Left cardiac atrium (tissue), 4 donors: ENCODE results near the gene MPZ. TPM values are rescaled to one million over a fixed set of nuclear protein-coding genes. Genes with fewer than 3 reads are reported as not detected.
"Not testable (repeated sequence)": the region's sequence is repeated elsewhere in the genome, so short reads cannot be mapped to it uniquely, and the experiment has no call there.

ENCODE experiments used
- ATAC-seq, 2 donors: fragments of 200-7000 bp; cut with Tn5 transposase; one replicate each; pipeline ENCODE4 v1.9.1; 2020; ENCODE audit warnings: mild to moderate bottlenecking in 2 of 2, moderate library complexity in 2 of 2
- DNase-seq: peaks from one replicate; pipeline ENCODE4 v3.0.0-alpha.2; 2020
- intact Hi-C, 2 donors: fragments of 100-400 bp; cut with DNase I; formaldehyde crosslinking; loops; one replicate each; pipeline versions ENCODE4 v1.14.1 to v1.15.1; 2022 to 2023
- total RNA-seq, 2 donors: library from RNA; stranded (reverse); fragmentation: NEBNext Ultra II Directional; extraction: Animal tissue kit (Norgen Biotek cat#: 25700); gene quantifications; one replicate each; pipeline ENCODE4 v1.2.1, GENCODE V29; 2021
- donor health status: DM: no; HTN: yes; CAD: no.
- donor health status: DM: no; HTN: yes; CAD: no; lungs with severe emphysema.
- donor health status: DM: yes; HTN: yes; CAD: no.
- donor health status: Dilated cardiomyopathy.

MPZ gene
- total RNA-seq, 2 donors from 2014 or later, result 3.2 to 8.6 TPM

DNA sequence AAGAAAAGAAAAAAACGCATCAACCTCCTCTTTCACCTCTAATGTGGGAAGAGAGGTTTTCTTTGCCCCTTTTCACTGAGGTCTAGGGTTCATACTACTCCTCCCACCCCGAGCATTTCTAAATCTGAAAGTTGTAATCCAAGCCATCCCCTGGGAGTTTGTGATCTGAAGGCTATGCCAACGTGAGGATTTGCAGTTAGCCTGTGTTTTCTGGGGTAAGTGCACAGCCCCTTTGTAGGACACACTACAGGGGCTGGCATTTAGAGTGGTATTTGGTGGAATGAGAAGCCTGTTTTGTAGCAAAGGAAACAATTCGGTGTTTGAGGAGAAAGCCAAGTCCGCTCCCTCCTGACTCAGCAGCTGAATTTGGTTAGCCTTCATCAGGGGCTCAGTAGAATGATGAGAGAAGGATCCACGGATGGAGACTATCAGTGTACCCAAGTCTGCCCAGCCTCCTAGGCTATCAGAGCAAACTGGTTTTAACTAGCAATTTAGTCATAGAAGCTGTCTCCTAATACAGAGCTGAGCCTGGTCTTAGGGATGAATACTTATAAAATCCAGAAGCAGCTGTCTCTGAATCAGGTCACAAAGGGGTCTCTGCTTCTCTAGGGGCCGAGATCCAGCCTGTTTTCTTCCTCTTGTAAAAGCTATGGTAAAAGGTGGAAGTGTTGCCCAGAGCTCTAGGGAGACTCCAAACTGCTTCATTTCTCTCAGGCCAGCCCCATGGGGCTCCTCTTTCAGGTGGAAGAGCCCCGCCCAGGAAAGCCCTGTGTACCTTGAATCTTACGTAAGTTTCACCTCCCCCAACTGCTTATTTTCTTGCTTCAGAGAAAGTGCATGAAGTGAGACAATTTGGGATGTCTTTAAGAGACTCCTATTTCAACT, 49.1 kb downstream of the MPZ start:
- ATAC-seq (no peak), DNase-seq (no peak)
- intact Hi-C loops, result no loop called here

DNA sequence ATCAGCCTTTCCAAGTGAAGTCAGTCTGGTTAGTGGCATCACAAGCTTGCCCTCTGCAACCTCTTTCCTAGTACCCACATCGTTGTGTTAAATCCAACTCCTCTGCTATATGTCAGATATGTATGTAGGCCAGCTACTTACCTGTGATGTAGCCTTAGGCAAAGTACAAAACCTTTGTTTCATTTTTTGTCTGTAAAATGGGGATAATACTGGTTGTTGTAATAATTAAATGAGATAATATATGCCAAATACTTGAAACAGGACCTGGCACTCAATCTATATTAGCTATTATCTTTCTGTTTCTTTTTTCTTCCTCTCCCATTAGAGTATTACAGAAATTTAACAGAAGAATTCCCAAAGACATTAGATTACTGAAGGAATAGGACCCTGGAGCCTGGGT, 50.0 kb downstream of the MPZ start:
- ATAC-seq (no peak), DNase-seq (no peak)
- intact Hi-C loops, result no loop called here

DNA sequence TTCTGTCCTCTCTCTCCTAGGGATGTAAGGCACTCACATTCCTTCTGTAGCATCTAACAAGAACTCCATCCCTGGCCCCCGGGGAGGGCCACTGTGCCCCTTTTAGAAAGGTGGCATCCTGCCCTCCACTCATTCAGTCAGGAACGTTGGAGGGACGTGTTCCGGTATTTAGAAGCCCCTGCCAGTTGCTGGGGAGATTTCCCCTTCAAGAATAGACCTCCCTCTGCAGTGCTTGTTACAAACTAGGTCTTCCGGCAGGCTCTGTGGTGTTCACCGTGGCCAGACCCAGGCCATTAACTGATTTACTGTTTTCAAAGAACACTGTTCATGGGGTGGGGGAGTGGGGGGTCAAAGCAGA, 50.4 kb downstream of the MPZ start:
- ATAC-seq (no peak), DNase-seq (no peak)

DNA sequence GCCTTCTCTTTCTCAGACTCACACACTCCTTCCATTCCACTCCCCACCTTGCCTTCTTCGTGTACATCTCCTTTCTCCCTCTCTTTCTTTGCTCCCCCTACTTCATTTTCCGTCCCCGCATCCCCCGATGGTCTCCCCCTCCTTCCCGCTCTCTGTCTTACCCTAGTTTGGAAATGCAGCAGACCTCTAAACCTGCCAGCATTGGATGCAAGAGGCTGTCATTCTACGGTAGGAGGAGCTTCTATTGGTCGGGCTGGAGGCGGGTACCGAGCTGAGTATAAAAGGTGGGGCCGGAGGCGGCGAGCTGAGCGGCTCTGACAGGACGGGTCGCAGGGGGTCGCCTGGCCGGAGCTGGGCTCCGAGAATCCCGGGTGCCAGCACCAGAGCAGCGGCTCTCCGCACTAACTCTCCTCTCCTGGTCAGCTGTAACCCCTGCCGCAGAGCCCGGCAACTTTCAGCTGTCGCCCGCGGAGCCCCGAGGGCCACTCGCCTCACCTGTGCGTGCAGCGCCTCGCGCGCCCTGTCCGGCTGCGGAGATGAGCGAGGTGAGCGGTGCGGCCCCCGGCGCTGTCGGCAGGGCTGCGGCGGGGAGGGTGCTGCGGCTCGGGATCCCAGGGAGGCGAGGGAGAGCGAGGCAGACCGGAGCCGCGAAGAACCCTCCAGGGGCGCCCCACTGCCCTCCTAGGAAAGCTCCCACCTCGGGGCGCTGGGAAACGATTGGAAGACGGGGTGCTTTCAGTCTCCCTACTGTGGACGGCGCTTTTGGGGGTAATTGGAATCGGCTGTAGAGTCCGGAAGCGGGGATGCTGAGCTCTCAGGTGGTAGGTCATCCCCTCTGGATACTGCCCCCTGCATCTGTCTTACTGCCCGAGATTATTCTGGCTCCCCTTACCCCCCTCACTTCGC, 51.1 kb downstream of the MPZ start, which contains the start of gene PCP4L1:
Gene PCP4L1 (plus strand): TSS at position 307 of the 906 bp plus-strand sequence. CDS start 230 bp downstream, at position 537.
- DNase-seq (peak; percentile 40), ATAC-seq (peak; percentile 86 to 94)
- intact Hi-C loops, result no loop called here

More for the DNA sequence above, 50.4 kb downstream of the MPZ start:
- intact Hi-C loops, result no loop called here

DNA sequence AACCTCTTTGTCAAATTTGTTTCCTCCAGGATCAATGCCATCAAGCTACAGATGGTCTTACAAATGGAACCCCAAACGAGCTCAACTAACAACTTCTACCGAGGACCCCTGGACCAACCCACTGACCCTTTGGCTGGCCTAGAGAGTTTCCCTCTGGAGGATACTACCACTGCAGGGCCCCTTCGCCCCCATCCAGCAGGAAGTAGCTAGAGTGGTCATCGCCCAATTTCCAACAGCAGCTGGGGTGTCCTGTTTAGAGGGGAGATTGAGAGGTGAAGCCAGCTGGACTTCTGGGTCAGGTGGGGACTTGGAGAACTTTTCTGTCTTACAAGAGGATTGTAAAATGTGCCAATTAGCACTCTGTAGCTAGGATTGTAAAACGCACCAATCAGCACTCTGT, 52.7 kb downstream of the MPZ start:
- ATAC-seq, intact Hi-C loops, DNase-seq: not testable (repeated sequence)

DNA sequence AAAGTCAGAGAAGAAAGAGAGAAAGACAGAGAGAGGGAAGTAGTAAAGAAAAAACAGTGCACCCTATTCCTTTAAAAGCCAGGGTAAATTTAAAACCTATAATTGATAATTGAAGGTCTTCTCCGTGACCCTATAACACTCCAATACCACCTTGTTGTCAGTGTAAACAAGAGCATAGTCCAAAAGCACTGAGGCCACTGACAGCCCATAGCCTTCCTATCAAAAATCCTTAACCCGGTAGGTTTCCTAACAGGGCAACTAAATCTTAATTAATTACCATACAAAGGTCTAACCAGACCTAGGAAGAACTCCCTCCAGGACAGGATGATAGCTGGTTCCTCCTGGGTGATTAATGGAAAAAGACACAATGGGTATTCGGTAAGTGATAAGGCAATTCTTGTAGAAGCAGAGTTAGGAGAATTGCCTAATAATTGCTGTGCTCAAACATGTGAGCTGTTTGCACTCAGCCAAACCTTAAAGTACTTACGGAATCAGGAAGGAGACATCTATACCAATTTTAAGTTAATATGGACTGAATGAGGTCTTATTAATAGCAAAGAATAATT, 53.7 kb downstream of the MPZ start:
- ATAC-seq, intact Hi-C loops, DNase-seq: not testable (repeated sequence)

DNA sequence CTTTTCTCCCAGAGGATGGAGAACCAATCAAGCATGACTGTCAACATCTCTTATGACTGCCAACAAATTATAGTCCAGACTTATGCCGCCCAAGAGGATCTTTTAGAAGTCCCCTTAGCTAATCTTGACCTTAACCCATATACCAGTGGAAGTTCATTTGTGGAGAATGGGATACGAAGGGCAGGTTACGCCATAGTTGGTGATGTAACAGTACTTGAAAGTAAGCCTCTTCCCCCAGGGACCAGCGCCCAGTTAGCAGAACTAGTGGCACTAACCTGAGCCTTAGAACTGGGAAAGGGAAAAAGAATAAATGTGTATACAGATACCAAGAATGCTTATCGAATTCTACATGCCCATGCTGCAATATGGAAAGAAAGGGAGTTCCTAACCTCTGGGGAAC, 54.5 kb downstream of the MPZ start:
- ATAC-seq, intact Hi-C loops, DNase-seq: not testable (repeated sequence)

Other genes with a start within 250 kb of the MPZ start
- gene ARHGAP30, start 240.1 kb downstream of the MPZ start, total RNA-seq, result 10 to 100 TPM in 1 of 2 donors, 1 to 10 TPM in 1; 7.4 to 10.0 TPM
- under 1 TPM in 1 of 2 donors, not detected in 1; 0.08 TPM for gene NECTIN4, start 220.4 kb downstream of the MPZ start, total RNA-seq
- gene KLHDC9, start 211.6 kb downstream of the MPZ start, total RNA-seq, result 1 to 10 TPM; 3.5 to 5.7 TPM
- gene PFDN2, start 191.9 kb downstream of the MPZ start, total RNA-seq, result 10 to 100 TPM; 50.5 to 63.7 TPM
- gene NIT1, start 191.9 kb downstream of the MPZ start, total RNA-seq, result 10 to 100 TPM; 21.8 to 27.6 TPM
- gene DEDD, start 177.3 kb downstream of the MPZ start, total RNA-seq, result 10 to 100 TPM; 26.1 to 30.2 TPM
- gene UFC1, start 156.0 kb downstream of the MPZ start, total RNA-seq, result 10 to 100 TPM; 77.7 to 83.8 TPM
- gene USP21, start 150.5 kb downstream of the MPZ start, total RNA-seq, result 10 to 100 TPM; 13.4 to 20.8 TPM
- gene PPOX, start 143.5 kb downstream of the MPZ start, total RNA-seq, result 10 to 100 TPM; 12.7 to 16.3 TPM
- 10 to 100 TPM; 19.7 to 25.2 TPM for gene B4GALT3, start 132.5 kb downstream of the MPZ start, total RNA-seq
- gene ADAMTS4, start 110.9 kb downstream of the MPZ start, total RNA-seq, result 100 to 1,000 TPM in 1 of 2 donors, 10 to 100 TPM in 1; 16.5 to 117 TPM
- 100 to 1,000 TPM; 169 to 198 TPM for gene NDUFS2, start 107.6 kb downstream of the MPZ start, total RNA-seq
- gene FCER1G, start 94.7 kb downstream of the MPZ start, total RNA-seq, result 10 to 100 TPM; 35.9 to 92.7 TPM
- gene APOA2, start 86.3 kb downstream of the MPZ start, total RNA-seq, result under 1 TPM in 1 of 2 donors, not detected in 1; 0.76 TPM
- gene TOMM40L, start 83.9 kb downstream of the MPZ start, total RNA-seq, result 10 to 100 TPM; 31.2 to 34.8 TPM
- not detected for gene NR1I3, start 71.8 kb downstream of the MPZ start, total RNA-seq
- under 1 TPM; 0.34 to 0.62 TPM for gene PCP4L1, start 51.2 kb downstream of the MPZ start, total RNA-seq
- 100 to 1,000 TPM; 241 to 284 TPM for gene SDHC, start 4.4 kb upstream of the MPZ start, total RNA-seq
- not detected for gene CFAP126, start 57.9 kb upstream of the MPZ start, total RNA-seq
- 10 to 100 TPM; 37.9 to 48.7 TPM for gene FCGR2A, start 195.5 kb upstream of the MPZ start, total RNA-seq
- 1 to 10 TPM; 2.8 to 3.2 TPM for gene HSPA6, start 214.6 kb upstream of the MPZ start, total RNA-seq
- gene FCGR3A, start 239.8 kb upstream of the MPZ start, total RNA-seq, result 10 to 100 TPM; 42.9 to 53.7 TPM